NCI-H146 treated with DMSO at 0.1 percent for 48 hours (cell line): Measurements from ENCODE around the gene EFCAB13.

ENCODE experiments used
- DNase-seq: peaks from one replicate; lab custom pipeline; 2025; ENCODE audit not compliant: unreplicated experiment; lab: John Stamatoyannopoulos, UW

The EFCAB13 gene

DNA sequence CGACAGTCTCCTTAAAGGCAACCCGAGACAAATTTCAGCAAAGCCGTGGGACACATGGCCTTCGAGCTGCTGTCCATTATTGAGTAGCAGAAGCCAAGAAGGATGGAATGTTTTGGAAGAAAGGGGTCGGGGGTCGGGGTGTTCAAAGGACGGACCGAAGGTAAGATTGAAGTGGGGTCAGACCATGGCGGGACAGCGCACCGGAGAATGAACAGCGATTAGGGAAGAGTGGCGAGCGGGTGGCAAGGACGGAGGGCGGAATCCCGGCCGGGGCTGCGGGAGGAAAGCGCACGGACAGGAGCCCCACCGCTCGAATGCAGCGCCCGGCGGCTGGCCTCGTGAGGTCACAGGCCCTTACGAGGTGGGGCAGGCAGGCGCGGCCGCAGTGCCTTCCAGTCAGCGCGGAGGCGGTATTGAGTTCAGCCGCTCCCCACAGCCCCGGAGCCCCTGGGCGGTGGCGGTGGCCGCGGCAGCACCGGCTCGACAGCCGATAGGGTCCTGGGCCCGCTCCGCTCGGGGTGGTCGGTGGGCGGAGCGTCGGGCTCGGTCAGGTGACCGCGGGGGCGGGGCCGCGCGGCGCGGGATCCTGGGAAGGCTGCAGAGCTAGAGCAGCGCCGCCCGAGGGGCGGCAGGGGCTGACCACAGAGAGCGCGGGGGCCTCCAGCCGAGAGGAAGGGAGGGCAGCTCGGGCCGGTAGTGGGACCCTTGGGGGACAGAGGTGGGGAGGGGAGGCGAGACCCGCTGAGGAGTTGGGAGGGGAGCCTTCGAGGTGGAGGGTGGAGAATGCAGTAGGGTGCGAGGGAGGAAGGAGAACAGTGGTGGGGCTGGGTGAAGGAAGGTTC, at the start of gene EFCAB13:
Gene EFCAB13 (plus strand): TSS at position 574 of the 842 bp plus-strand sequence. CDS start 4,399 bp downstream, outside the sequence.
- DNase-seq = peak; percentile 89

DNA sequence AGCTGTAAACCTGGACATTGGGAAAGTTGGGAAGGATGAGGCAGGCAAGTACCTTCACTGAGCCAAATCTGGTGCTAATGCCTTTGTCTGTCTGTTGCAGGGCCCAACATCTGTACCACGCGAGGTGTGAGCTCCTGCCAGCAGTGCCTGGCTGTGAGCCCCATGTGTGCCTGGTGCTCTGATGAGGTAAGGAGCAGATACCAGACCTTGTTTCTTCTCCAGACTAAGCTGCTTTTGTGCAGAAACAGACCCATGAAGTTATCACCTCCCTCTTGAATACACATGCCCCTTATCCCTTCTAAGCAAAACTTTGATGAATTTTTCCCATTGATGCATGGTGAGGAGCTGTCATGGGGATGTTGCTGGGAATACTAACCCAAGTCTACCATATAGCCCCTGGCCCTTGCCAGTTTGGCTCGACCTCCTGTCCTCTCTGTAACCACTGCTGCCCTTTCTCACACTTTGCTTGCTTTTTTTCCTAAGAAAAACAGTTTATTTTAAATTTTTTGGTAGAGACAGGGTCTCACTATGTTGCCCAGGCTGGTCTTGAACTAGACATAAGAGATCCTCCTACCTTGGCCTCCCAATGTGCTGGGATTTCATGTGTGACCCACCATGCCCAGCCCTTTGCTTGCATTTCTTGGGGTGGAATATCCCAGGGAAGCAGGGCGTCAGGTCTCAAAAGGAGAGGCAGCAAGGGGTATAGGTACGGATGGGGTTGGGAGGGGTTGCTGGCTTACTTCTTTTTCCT, 49.3 kb upstream of the EFCAB13 start:
- DNase-seq = no peak

DNA sequence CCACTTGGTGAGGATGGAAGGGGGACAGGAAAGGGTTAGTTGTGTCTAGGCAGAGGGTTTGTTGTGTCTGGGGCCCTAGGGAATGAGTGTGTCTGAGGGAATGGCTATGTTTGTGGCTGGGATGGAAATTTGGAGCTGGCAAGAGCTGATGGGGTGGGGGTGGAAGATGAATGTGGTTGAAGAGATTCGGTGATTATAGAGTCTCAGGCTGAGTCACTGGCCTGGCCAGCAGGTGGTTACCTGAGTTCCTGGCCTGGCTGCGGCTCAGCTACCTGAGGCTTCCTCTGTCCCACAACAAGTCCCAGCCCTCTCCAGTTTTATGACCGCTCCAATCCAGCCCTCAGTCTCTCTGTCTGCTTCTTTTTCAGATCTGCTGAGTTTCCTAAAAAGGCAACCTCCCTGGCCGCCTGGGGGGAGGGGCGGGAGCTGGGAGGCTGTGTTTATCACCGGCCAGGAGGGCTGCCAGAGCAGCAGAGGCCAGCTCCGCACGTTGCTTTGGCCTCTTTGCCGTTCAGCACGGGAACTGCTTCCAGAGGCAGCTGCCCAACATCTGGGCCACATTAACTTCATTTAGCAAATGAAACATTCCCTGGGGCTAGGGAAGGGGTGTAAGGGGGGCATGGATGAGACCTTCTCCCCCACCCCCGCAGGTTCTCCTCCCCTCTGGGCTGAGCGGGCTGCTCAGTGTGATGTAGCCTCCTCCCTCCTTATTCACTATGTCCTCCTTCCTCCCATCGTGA, 48.3 kb upstream of the EFCAB13 start:
- DNase-seq = no peak

DNA sequence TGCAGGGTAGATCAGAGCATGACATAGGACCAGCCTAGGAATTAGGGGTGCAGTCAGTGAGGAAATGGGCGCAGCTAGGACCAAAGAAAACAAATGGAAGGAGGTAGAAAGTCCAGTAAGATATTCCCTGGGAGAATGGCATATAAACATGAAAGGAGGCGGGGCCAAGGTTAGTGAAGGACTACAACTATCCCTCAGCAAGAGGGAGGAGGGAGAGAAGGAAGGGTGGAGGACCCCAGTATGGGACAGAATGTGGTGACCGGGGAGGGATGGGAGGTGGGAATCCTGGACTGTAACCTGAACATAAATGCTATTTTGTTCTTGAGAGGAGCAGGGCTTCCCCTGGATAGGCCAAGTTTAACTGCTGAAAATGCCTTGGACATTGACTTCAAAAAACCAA, 47.3 kb upstream of the EFCAB13 start:
- DNase-seq = no peak

DNA sequence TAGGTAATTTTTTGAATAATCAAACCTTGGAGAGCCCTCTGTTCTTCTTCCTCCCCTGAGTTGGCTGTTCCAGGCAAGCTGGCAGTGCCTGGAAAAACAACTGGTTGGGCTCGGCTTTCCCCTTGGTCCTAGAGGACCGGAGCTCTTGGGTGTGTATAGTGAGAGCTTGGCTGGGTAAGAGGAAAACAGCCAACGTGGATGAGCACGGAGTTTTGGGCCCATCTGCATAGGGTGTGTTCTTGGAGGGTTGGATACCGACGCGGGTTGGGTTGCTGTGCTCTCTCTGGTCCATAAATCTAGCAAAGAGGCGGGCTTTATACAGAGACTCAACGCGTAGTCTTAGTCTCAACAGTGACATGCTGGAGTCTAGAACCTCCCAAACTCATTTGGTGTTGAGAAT, 46.9 kb upstream of the EFCAB13 start:
- peak; percentile 30 for DNase-seq

- DNase-seq = no peak
Observed at GRCh38 chr17:47277921-47278320, 45.8 kb upstream of the EFCAB13 start.

GRCh38 chr17:47278561-47278960, 45.2 kb upstream of the EFCAB13 start:
- no peak for DNase-seq

GRCh38 chr17:47279062-47279801, 44.5 kb upstream of the EFCAB13 start:
- no peak for DNase-seq

DNA sequence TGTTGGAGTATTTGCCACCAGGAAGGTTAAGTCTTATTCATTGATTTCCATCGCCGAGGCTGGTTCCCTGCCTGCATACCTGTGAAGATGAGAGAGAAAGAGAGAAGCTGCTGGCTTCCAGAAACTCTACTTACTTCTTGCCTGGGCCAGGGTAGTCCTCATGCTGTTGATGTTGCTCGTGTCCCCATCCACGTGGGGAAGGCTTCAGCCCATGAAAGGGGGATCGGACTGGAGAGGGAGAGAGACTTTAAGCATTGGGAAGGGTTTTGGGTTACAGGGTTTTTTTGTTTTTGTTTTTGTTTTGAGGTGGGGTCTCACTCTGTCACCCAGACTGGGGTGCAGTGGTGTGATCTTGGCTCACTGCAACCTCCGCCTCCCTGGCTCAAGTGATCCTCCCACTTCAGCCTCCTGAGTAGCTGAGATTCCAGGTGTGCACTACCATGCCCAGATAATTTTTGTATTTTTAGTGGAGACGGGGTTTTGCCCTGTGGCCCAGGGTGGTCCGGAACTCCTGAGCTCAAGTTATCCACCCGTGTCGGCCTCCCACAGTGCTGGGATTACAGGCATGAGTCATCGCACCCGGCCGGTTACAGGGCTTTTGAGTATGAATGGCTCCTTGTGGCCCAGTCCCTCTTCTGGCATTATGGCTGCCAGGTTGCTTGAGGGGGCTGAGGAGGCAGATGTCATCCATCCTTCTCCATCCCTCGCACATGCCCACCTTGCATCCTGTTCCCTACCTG, 43.5 kb upstream of the EFCAB13 start:
- DNase-seq = no peak

GRCh38 chr17:47281216-47281615, 42.5 kb upstream of the EFCAB13 start:
- no peak for DNase-seq

DNA sequence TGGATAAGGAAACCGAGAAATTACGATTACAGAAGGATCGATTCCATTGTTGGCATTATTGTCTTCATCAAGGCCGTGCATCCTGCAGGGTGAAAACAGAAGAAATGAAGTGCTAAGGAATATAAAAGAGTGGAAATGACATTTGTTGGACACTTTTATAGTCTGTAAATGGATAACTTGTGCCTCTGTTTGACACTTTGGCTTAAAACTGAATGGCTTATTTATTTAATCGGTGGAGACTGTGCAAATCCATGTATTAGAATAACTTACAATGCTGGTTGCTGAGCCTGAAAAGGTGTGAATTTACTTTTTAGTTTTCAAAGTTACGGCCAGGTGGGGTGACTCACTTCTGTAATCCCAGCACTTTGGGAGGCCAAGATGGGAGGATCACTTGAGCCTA, 38.8 kb upstream of the EFCAB13 start:
- DNase-seq = no peak

GRCh38 chr17:47286198-47286914, 37.4 kb upstream of the EFCAB13 start:
- DNase-seq = no peak

- DNase-seq = no peak
Observed at GRCh38 chr17:47287068-47287467, 36.7 kb upstream of the EFCAB13 start.

GRCh38 chr17:47287639-47288038, 36.1 kb upstream of the EFCAB13 start:
- no peak for DNase-seq

- no peak for DNase-seq
Observed at GRCh38 chr17:47288531-47289116, 35.1 kb upstream of the EFCAB13 start.

GRCh38 chr17:47289302-47289701, 34.5 kb upstream of the EFCAB13 start:
- DNase-seq = no peak

- DNase-seq = no peak
Observed at GRCh38 chr17:47290870-47291241, 32.9 kb upstream of the EFCAB13 start.

- no peak for DNase-seq
Observed at GRCh38 chr17:47291242-47291873, 32.4 kb upstream of the EFCAB13 start.

GRCh38 chr17:47292206-47292605, 31.5 kb upstream of the EFCAB13 start:
- DNase-seq = no peak
